ENCODE measurements around the gene KIF4A.

The KIF4A gene

GRCh38 chrX:70434914-70435586 is 145.1 kb downstream of the KIF4A start:
- Histone ChIP-seq H3K27me3 (ENCODE audit: control insufficient read depth in 5 of 5, insufficient read depth in 4 of 5, low read length in 5 of 5) (peaks cover 7 to 36% (median 31%) of the 10 kb centered on the region in 5 donors), H3K4me3 (ENCODE audit: low read depth in 1 of 5, low read length in 5 of 5) (peak overlapping the region; percentile 62 to 80 (median 74)), H3K36me3 (ENCODE audit: control insufficient read depth in 5 of 5, insufficient read depth in 5 of 5, low read length in 5 of 5) (no peaks in the 10 kb centered on the region), H3K9me3 (ENCODE audit: control insufficient read depth in 5 of 5, low read length in 5 of 5) (no peaks in the 10 kb centered on the region), H3K4me1 (ENCODE audit: control insufficient read depth in 5 of 5, insufficient read depth in 5 of 5, low read length in 5 of 5) (peaks cover 0 to 17% (median 6%) of the 10 kb centered on the region in 5 donors), H3K9ac (ENCODE audit: low read length in 5 of 5) (peak overlapping the region in 1 of 5 donors; percentile 19), H3K27ac (ENCODE audit: low read depth, low read length) (no peak overlapping the region)

GRCh38 chrX:70436343-70436742 is 146.4 kb downstream of the KIF4A start:
- peaks cover 11 to 41% (median 32%) of the 10 kb centered on the region in 5 donors for H3K27me3 ChIP-seq (ENCODE audit: control insufficient read depth in 5 of 5, insufficient read depth in 4 of 5, low read length in 5 of 5)
- no peak overlapping the region for H3K4me3 ChIP-seq (ENCODE audit: low read depth in 1 of 5, low read length in 5 of 5)
- H3K4me1 ChIP-seq (ENCODE audit: control insufficient read depth in 5 of 5, insufficient read depth in 5 of 5, low read length in 5 of 5), result peaks cover 0 to 17% (median 6%) of the 10 kb centered on the region in 5 donors
- H3K9ac ChIP-seq (ENCODE audit: low read length in 5 of 5), result no peak overlapping the region
- H3K27ac ChIP-seq (ENCODE audit: low read depth, low read length), result no peak overlapping the region
- H3K9me3 ChIP-seq (ENCODE audit: control insufficient read depth in 5 of 5, low read length in 5 of 5), result no peaks in the 10 kb centered on the region
- H3K36me3 ChIP-seq (ENCODE audit: control insufficient read depth in 5 of 5, insufficient read depth in 5 of 5, low read length in 5 of 5), result no peaks in the 10 kb centered on the region

- H3K27ac ChIP-seq (ENCODE audit: low read depth, low read length), result no peak overlapping the region
- peaks cover 0 to 17% (median 6%) of the 10 kb centered on the region in 5 donors for H3K4me1 ChIP-seq (ENCODE audit: control insufficient read depth in 5 of 5, insufficient read depth in 5 of 5, low read length in 5 of 5)
- no peaks in the 10 kb centered on the region for H3K9me3 ChIP-seq (ENCODE audit: control insufficient read depth in 5 of 5, low read length in 5 of 5)
- peaks cover 11 to 39% (median 32%) of the 10 kb centered on the region in 5 donors for H3K27me3 ChIP-seq (ENCODE audit: control insufficient read depth in 5 of 5, insufficient read depth in 4 of 5, low read length in 5 of 5)
- no peak overlapping the region for H3K9ac ChIP-seq (ENCODE audit: low read length in 5 of 5)
- no peak overlapping the region for H3K4me3 ChIP-seq (ENCODE audit: low read depth in 1 of 5, low read length in 5 of 5)
- no peaks in the 10 kb centered on the region for H3K36me3 ChIP-seq (ENCODE audit: control insufficient read depth in 5 of 5, insufficient read depth in 5 of 5, low read length in 5 of 5)
Measured at GRCh38 chrX:70437011-70437410, 147.1 kb downstream of the KIF4A start.

- H3K9ac ChIP-seq (ENCODE audit: low read length in 5 of 5), result no peak overlapping the region
- H3K4me1 ChIP-seq (ENCODE audit: control insufficient read depth in 5 of 5, insufficient read depth in 5 of 5, low read length in 5 of 5), result peaks cover 0 to 17% (median 6%) of the 10 kb centered on the region in 5 donors
- H3K36me3 ChIP-seq (ENCODE audit: control insufficient read depth in 5 of 5, insufficient read depth in 5 of 5, low read length in 5 of 5), result no peaks in the 10 kb centered on the region
- H3K27ac ChIP-seq (ENCODE audit: low read depth, low read length), result no peak overlapping the region
- H3K27me3 ChIP-seq (ENCODE audit: control insufficient read depth in 5 of 5, insufficient read depth in 4 of 5, low read length in 5 of 5), result peaks cover 11 to 35% (median 29%) of the 10 kb centered on the region in 5 donors
- H3K9me3 ChIP-seq (ENCODE audit: control insufficient read depth in 5 of 5, low read length in 5 of 5), result no peaks in the 10 kb centered on the region
- H3K4me3 ChIP-seq (ENCODE audit: low read depth in 1 of 5, low read length in 5 of 5), result no peak overlapping the region
Measured at GRCh38 chrX:70437921-70438665, 148.2 kb downstream of the KIF4A start.

- peaks cover 0 to 10% (median 6%) of the 10 kb centered on the region in 5 donors for H3K4me1 ChIP-seq (ENCODE audit: control insufficient read depth in 5 of 5, insufficient read depth in 5 of 5, low read length in 5 of 5)
Measured at GRCh38 chrX:70439016-70439415, 149.1 kb downstream of the KIF4A start.

GRCh38 chrX:70442224-70442623 is 152.3 kb downstream of the KIF4A start:
- no peaks in the 10 kb centered on the region for H3K9me3 ChIP-seq (ENCODE audit: control insufficient read depth in 5 of 5, low read length in 5 of 5)
- H3K9ac ChIP-seq (ENCODE audit: low read length in 5 of 5), result no peak overlapping the region
- H3K27me3 ChIP-seq (ENCODE audit: control insufficient read depth in 5 of 5, insufficient read depth in 4 of 5, low read length in 5 of 5), result peaks cover 35 to 51% (median 38%) of the 10 kb centered on the region in 5 donors
- H3K4me1 ChIP-seq (ENCODE audit: control insufficient read depth in 5 of 5, insufficient read depth in 5 of 5, low read length in 5 of 5), result peaks cover 0 to 4% (median 0%) of the 10 kb centered on the region in 5 donors
- no peaks in the 10 kb centered on the region for H3K36me3 ChIP-seq (ENCODE audit: control insufficient read depth in 5 of 5, insufficient read depth in 5 of 5, low read length in 5 of 5)
- no peak overlapping the region for H3K27ac ChIP-seq (ENCODE audit: low read depth, low read length)
- no peak overlapping the region for H3K4me3 ChIP-seq (ENCODE audit: low read depth in 1 of 5, low read length in 5 of 5)

More at GRCh38 chrX:70439016-70439415, 149.1 kb downstream of the KIF4A start:
- Histone ChIP-seq H3K9ac (ENCODE audit: low read length in 5 of 5) (no peak overlapping the region), H3K36me3 (ENCODE audit: control insufficient read depth in 5 of 5, insufficient read depth in 5 of 5, low read length in 5 of 5) (no peaks in the 10 kb centered on the region), H3K27me3 (ENCODE audit: control insufficient read depth in 5 of 5, insufficient read depth in 4 of 5, low read length in 5 of 5) (peaks cover 17 to 40% (median 29%) of the 10 kb centered on the region in 5 donors), H3K9me3 (ENCODE audit: control insufficient read depth in 5 of 5, low read length in 5 of 5) (no peaks in the 10 kb centered on the region), H3K4me3 (ENCODE audit: low read depth in 1 of 5, low read length in 5 of 5) (no peak overlapping the region), H3K27ac (ENCODE audit: low read depth, low read length) (no peak overlapping the region)

- H3K9me3 ChIP-seq (ENCODE audit: control insufficient read depth in 5 of 5, low read length in 5 of 5), result no peaks in the 10 kb centered on the region
- no peaks in the 10 kb centered on the region for H3K36me3 ChIP-seq (ENCODE audit: control insufficient read depth in 5 of 5, insufficient read depth in 5 of 5, low read length in 5 of 5)
- H3K9ac ChIP-seq (ENCODE audit: low read length in 5 of 5), result no peak within 1 kb of the TSS
- peaks cover 28 to 44% (median 42%) of the 10 kb centered on the region in 5 donors for H3K27me3 ChIP-seq (ENCODE audit: control insufficient read depth in 5 of 5, insufficient read depth in 4 of 5, low read length in 5 of 5)
- H3K4me3 ChIP-seq (ENCODE audit: low read depth in 1 of 5, low read length in 5 of 5), result no peak within 1 kb of the TSS
- peaks cover 0 to 4% (median 0%) of the 10 kb centered on the region in 5 donors for H3K4me1 ChIP-seq (ENCODE audit: control insufficient read depth in 5 of 5, insufficient read depth in 5 of 5, low read length in 5 of 5)
- H3K27ac ChIP-seq (ENCODE audit: low read depth, low read length), result no peak within 1 kb of the TSS
Measured at GRCh38 chrX:70444326-70444945, 154.5 kb downstream of the KIF4A start, which contains the start of gene DLG3. TSS of gene DLG3 (plus strand) at chrX:70444835. CDS start at chrX:70445202, 367 bp downstream.

- H3K27ac ChIP-seq (ENCODE audit: low read depth, low read length), result no peak overlapping the region
- peaks cover 0 to 4% (median 0%) of the 10 kb centered on the region in 5 donors for H3K4me1 ChIP-seq (ENCODE audit: control insufficient read depth in 5 of 5, insufficient read depth in 5 of 5, low read length in 5 of 5)
- no peak overlapping the region for H3K4me3 ChIP-seq (ENCODE audit: low read depth in 1 of 5, low read length in 5 of 5)
- H3K9ac ChIP-seq (ENCODE audit: low read length in 5 of 5), result no peak overlapping the region
- peaks cover 26 to 47% (median 44%) of the 10 kb centered on the region in 5 donors for H3K27me3 ChIP-seq (ENCODE audit: control insufficient read depth in 5 of 5, insufficient read depth in 4 of 5, low read length in 5 of 5)
- no peaks in the 10 kb centered on the region for H3K36me3 ChIP-seq (ENCODE audit: control insufficient read depth in 5 of 5, insufficient read depth in 5 of 5, low read length in 5 of 5)
- H3K9me3 ChIP-seq (ENCODE audit: control insufficient read depth in 5 of 5, low read length in 5 of 5), result no peaks in the 10 kb centered on the region
Measured at GRCh38 chrX:70444946-70445656, 155.2 kb downstream of the KIF4A start.

- Histone ChIP-seq H3K4me3 (ENCODE audit: low read depth in 1 of 5, low read length in 5 of 5) (no peak overlapping the region), H3K27me3 (ENCODE audit: control insufficient read depth in 5 of 5, insufficient read depth in 4 of 5, low read length in 5 of 5) (peaks cover 26 to 45% (median 43%) of the 10 kb centered on the region in 5 donors), H3K4me1 (ENCODE audit: control insufficient read depth in 5 of 5, insufficient read depth in 5 of 5, low read length in 5 of 5) (peaks cover 0 to 4% (median 0%) of the 10 kb centered on the region in 5 donors), H3K27ac (ENCODE audit: low read depth, low read length) (no peak overlapping the region), H3K36me3 (ENCODE audit: control insufficient read depth in 5 of 5, insufficient read depth in 5 of 5, low read length in 5 of 5) (no peaks in the 10 kb centered on the region), H3K9ac (ENCODE audit: low read length in 5 of 5) (no peak overlapping the region), H3K9me3 (ENCODE audit: control insufficient read depth in 5 of 5, low read length in 5 of 5) (no peaks in the 10 kb centered on the region)
Measured at GRCh38 chrX:70445951-70446350, 156.0 kb downstream of the KIF4A start.

Data from subcutaneous abdominal adipose tissue (tissue), 5 donors.